Spleen (tissue), 11 donors: ENCODE measurements around the gene EPHA8. TPM values are rescaled to one million over a fixed set of nuclear protein-coding genes. Genes with fewer than 3 reads are reported as not detected.

ENCODE experiments used
- DNase-seq: peaks from one replicate; pipeline ENCODE4 v3.0.0-alpha.2; 2020
- H3K27ac ChIP-seq, 8 donors: fragments of 200-600 bp; sonication (generic) in 7 of 8; 1 replicate in 4 of 8; 2 replicates in 4 of 8; pipeline versions ENCODE4 v1.5.0 to v1.8.0; 2016 to 2021; ENCODE audit warnings: inconsistent platforms in 4 of 8, mild to moderate bottlenecking in 4 of 8, moderate library complexity in 1 of 8
- H3K27me3 ChIP-seq, 7 donors: fragments of 200-600 bp; sonication (generic) in 6 of 7; replicated peaks in 1 of 7; 1 replicate in 4 of 7; 2 replicates in 3 of 7; pipeline versions ENCODE4 v1.5.0 to v1.8.0; 2016 to 2021; ENCODE audit warnings: inconsistent platforms in 3 of 7, mild to moderate bottlenecking in 1 of 7
- H3K36me3 ChIP-seq, 6 donors: fragments of 200-600 bp; sonication (generic) in 5 of 6; 1 replicate in 4 of 6; 2 replicates in 2 of 6; pipeline versions ENCODE4 v1.5.0 to v1.8.0; 2016 to 2021; ENCODE audit warnings: inconsistent platforms in 2 of 6
- H3K4me1 ChIP-seq, 6 donors: fragments of 200-600 bp; sonication (generic) in 5 of 6; 1 replicate in 3 of 6; 2 replicates in 3 of 6; pipeline versions ENCODE4 v1.5.0 to v1.8.0; 2016 to 2021; ENCODE audit warnings: inconsistent platforms in 3 of 6
- H3K4me3 ChIP-seq, 8 donors: fragments of 200-600 bp; sonication (generic) in 7 of 8; 1 replicate in 4 of 8; 2 replicates in 4 of 8; pipeline versions ENCODE4 v1.5.0 to v1.8.0; 2016 to 2021; ENCODE audit warnings: inconsistent platforms in 4 of 8, mild to moderate bottlenecking in 4 of 8, moderate library complexity in 2 of 8
- H3K9me3 ChIP-seq, 8 donors: fragments of 200-600 bp; sonication (generic) in 7 of 8; 1 replicate in 4 of 8; 2 replicates in 4 of 8; pipeline versions ENCODE4 v1.5.0 to v1.8.0; 2016 to 2021; ENCODE audit warnings: inconsistent platforms in 4 of 8
- POLR2A ChIP-seq, 3 donors: fragments of 450-650 bp; IDR thresholded peaks; one replicate each; pipeline ENCODE4 v1.5.1; 2017; ENCODE audit warnings: antibody characterized with exemption in 3 of 3, mild to moderate bottlenecking in 1 of 3
- POLR2AphosphoS5 ChIP-seq, 3 donors: sonication (generic); formaldehyde crosslinking; IDR thresholded peaks; one replicate each; pipeline ENCODE4 v1.5.1; 2017; ENCODE audit warnings: antibody characterized with exemption in 3 of 3
- WGBS, 5 donors: extraction: QIAGEN DNeasy Blood & Tissue Kit in 3 of 5; methylation state at CpG; one replicate each; pipeline versions ENCODE4 v1.1.5 to v1.1.7; 2013 to 2018; 5-methylcytosine and 5-hydroxymethylcytosine counted together
- intact Hi-C: fragments of 100-400 bp; cut with DNase I; formaldehyde crosslinking; loops from one replicate; pipeline ENCODE4 v1.15.0; 2023; ENCODE audit warnings: low total_unique reads
- polyA plus RNA-seq, 3 donors: library from polyadenylated mRNA; stranded (reverse); fragments of 200-250 nt; gene quantifications; one replicate each; pipeline ENCODE4 v1.2.1, GENCODE V29; 2013
- total RNA-seq, 7 donors: library from RNA; depleted of rRNA in 3 of 7; stranded (reverse); fragments of >200 nt in 3 of 7; fragmentation: NEBNext Ultra II Directional in 4 of 7; extraction: Animal tissue kit (Norgen Biotek cat#: 25700) in 4 of 7; gene quantifications; one replicate each; pipeline versions ENCODE4 v1.1.0 to v1.2.1, GENCODE V29; 2016 to 2021
- TF ChIP-seq, protein P1 (sequence below), 11 experiments: fragments of 200-600 bp in 7 of 11; fragments of 450-650 bp in 4 of 11; sonication (generic) in 4 of 11; IDR thresholded peaks in 8 of 11; conservative IDR thresholded peaks in 3 of 11; 1 replicate in 7 of 11; 2 replicates in 4 of 11; pipeline versions ENCODE4 v1.4.0 to v1.8.0; 2016 to 2021; ENCODE audit warnings: antibody characterized with exemption in 11 of 11, inconsistent platforms in 4 of 11, mild to moderate bottlenecking in 1 of 11
- donor health status: healthy with polysubstance abuse.
- donor health status: DM: no; HTN: no; CAD: no; lungs with moderate emphysema.
- donor health status: DM: no; HTN: no; CAD: no.
- donor health status: Bipolar disorder and iron deficiency.
- donor health status: healthy.
- donor health status: DM: no; HTN: no; CAD: no.
- donor health status: DM: yes; HTN: yes; CAD: no.

The EPHA8 gene
- total and polyA plus RNA-seq, 10 donors: 0.30 to 9.2 (median 4.9) TPM

GRCh38 chr1:22613951-22614350, 50.7 kb downstream of the EPHA8 start:
- H3K9me3 ChIP-seq: no peaks in the 10 kb centered on the region
- no peaks in the 10 kb centered on the region for H3K4me1 ChIP-seq
- no peaks in the 10 kb centered on the region for H3K36me3 ChIP-seq
- peaks cover 0 to 100% (median 16%) of the 10 kb centered on the region in 7 donors for H3K27me3 ChIP-seq
- no peak for DNase-seq
- intact Hi-C loops: no loop called here
- H3K4me3 ChIP-seq: no peak overlapping the region
- no peak overlapping the region for H3K27ac ChIP-seq
- TF ChIP-seq POLR2A (IDR thresholded peaks at IDR 0.05) (no peak), POLR2AphosphoS5 (IDR thresholded peaks at IDR 0.05) (no peak)
- TF ChIP-seq, protein P1, sequence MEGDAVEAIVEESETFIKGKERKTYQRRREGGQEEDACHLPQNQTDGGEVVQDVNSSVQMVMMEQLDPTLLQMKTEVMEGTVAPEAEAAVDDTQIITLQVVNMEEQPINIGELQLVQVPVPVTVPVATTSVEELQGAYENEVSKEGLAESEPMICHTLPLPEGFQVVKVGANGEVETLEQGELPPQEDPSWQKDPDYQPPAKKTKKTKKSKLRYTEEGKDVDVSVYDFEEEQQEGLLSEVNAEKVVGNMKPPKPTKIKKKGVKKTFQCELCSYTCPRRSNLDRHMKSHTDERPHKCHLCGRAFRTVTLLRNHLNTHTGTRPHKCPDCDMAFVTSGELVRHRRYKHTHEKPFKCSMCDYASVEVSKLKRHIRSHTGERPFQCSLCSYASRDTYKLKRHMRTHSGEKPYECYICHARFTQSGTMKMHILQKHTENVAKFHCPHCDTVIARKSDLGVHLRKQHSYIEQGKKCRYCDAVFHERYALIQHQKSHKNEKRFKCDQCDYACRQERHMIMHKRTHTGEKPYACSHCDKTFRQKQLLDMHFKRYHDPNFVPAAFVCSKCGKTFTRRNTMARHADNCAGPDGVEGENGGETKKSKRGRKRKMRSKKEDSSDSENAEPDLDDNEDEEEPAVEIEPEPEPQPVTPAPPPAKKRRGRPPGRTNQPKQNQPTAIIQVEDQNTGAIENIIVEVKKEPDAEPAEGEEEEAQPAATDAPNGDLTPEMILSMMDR (IDR thresholded peaks at IDR 0.05 in 8 of 11, conservative IDR thresholded peaks at IDR 0.05 in 3 of 11): no peak
- 55 to 73% (median 63%) methylated on average over 2 to 12 of the region's 12 CpGs for WGBS, 5 donors

DNA sequence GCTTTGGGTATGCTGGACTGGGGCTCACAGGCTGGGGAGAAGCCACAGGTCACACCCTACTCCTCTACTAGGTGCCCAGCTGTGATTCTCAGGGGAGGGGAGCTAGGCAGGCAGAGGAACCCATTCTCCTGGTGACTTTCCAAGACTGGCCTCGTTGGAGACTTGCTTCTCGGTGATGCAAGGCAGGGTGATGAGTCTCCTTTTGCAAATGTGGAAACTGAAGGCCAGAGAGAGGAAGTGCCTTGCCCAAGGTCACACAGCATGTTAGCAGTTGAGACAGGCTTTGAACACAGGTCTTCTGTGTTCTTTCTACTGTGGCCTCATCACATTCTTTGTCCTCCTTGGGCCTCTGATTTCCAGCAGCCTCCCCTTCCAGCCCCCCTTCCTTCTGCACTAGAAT, 52.6 kb downstream of the EPHA8 start:
- intact Hi-C loops: no loop called here
- no peaks in the 10 kb centered on the region for H3K36me3 ChIP-seq
- H3K4me3 ChIP-seq: no peak overlapping the region
- peaks cover 0 to 100% (median 19%) of the 10 kb centered on the region in 7 donors for H3K27me3 ChIP-seq
- H3K27ac ChIP-seq: no peak overlapping the region
- H3K4me1 ChIP-seq: no peaks in the 10 kb centered on the region
- no peak for DNase-seq
- 32 to 68% (median 53%) methylated on average over 2 of the region's 2 CpGs for WGBS, 5 donors
- no peaks in the 10 kb centered on the region for H3K9me3 ChIP-seq
- TF ChIP-seq, protein P1 (IDR thresholded peaks at IDR 0.05 in 8 of 11, conservative IDR thresholded peaks at IDR 0.05 in 3 of 11): no peak
- TF ChIP-seq POLR2AphosphoS5 (IDR thresholded peaks at IDR 0.05): no peak
- TF ChIP-seq POLR2A (IDR thresholded peaks at IDR 0.05): no peak

DNA sequence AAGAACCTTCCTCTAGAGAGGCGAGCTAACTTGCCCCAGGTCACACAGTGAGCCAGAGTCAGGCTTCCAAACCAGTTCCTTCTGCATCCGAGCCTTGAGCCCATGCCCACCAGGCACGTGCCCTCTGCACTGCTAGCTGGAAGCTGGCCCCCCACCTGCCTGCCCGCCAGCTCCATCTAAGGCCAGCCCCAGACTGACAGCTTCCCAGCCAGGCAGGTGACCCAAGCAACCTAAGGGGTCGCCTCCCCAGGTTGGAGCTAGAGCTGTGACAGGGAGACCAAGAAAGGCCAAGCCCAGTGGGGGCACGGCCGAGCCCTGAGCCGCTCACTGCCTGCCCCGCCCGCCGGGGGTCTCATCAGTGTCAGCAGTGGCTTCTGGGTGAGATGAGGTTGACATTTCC, 53.3 kb downstream of the EPHA8 start:
- peaks cover 0 to 100% (median 19%) of the 10 kb centered on the region in 7 donors for H3K27me3 ChIP-seq

GRCh38 chr1:22618056-22618455, 54.8 kb downstream of the EPHA8 start:
- Histone ChIP-seq H3K9me3 (no peaks in the 10 kb centered on the region), H3K27ac (no peak overlapping the region), H3K36me3 (no peaks in the 10 kb centered on the region), H3K4me1 (no peaks in the 10 kb centered on the region), H3K4me3 (no peak overlapping the region), H3K27me3 (peaks cover 0 to 98% (median 19%) of the 10 kb centered on the region in 7 donors)
- TF ChIP-seq, protein P1 (IDR thresholded peaks at IDR 0.05 in 8 of 11, conservative IDR thresholded peaks at IDR 0.05 in 3 of 11): no peak
- TF ChIP-seq POLR2AphosphoS5 (IDR thresholded peaks at IDR 0.05) (no peak), POLR2A (IDR thresholded peaks at IDR 0.05) (no peak)
- WGBS, 5 donors: 48 to 56% (median 51%) methylated on average over 16 of the region's 16 CpGs
- no peak for DNase-seq
- intact Hi-C loops: no loop called here

More for the DNA sequence above, 53.3 kb downstream of the EPHA8 start:
- DNase-seq: no peak
- WGBS, 5 donors: 45 to 60% (median 50%) methylated on average over 2 to 11 of the region's 11 CpGs
- TF ChIP-seq, protein P1 (IDR thresholded peaks at IDR 0.05 in 8 of 11, conservative IDR thresholded peaks at IDR 0.05 in 3 of 11): no peak
- TF ChIP-seq POLR2AphosphoS5 (IDR thresholded peaks at IDR 0.05): no peak
- TF ChIP-seq POLR2A (IDR thresholded peaks at IDR 0.05): no peak
- no peak overlapping the region for H3K4me3 ChIP-seq
- intact Hi-C loops: no loop called here
- no peaks in the 10 kb centered on the region for H3K9me3 ChIP-seq
- H3K4me1 ChIP-seq: no peaks in the 10 kb centered on the region
- no peak overlapping the region for H3K27ac ChIP-seq
- H3K36me3 ChIP-seq: no peaks in the 10 kb centered on the region
